Right ventricle myocardium superior (tissue), 1 donor: ENCODE results near the gene MARCHF4. TPM values are rescaled to one million over a fixed set of nuclear protein-coding genes. Genes with fewer than 3 reads are reported as not detected.

Source experiments
- ATAC-seq: fragments of 200-7000 bp; cut with Tn5 transposase; one replicate; pipeline ENCODE4 v1.9.1; 2020; ENCODE audit warnings: mild to moderate bottlenecking; ENCODE audit not compliant: poor library complexity
- DNase-seq: peaks from one replicate; pipeline ENCODE4 v3.0.0-alpha.2; 2020
- intact Hi-C: fragments of 100-400 bp; cut with DNase I; formaldehyde crosslinking; loops from one replicate; pipeline ENCODE4 v1.11.2; 2022
- total RNA-seq: library from RNA; stranded (reverse); fragmentation: NEBNext Ultra II Directional; extraction: Animal tissue kit (Norgen Biotek cat#: 25700); gene quantifications from one replicate; pipeline ENCODE4 v1.2.1, GENCODE V29; 2021
- donor health status: DM: no; HTN: yes; CAD: no; lungs with severe emphysema.

The MARCHF4 gene
- total RNA-seq, 1 donor from 2014 or later: not detected

DNA sequence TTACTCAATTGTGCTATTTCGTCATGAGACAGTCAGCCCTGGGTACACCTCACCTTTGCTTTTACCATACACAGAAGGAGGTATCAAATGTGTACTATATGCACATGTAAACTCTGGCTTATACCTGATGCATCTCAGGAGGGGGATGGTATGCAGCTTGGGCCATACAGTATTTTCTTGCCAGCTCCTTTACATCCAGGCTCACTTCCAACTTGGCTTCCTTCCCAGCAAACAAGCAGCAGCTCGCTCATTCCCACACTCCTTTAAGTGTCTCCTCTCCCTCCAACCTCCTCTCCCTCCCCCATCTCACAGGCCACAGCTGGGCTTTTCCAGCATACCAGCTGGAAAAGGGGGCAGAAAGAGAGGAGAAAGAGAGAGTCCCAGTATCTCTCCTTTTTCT, 9.6 kb downstream of the MARCHF4 start:
- no peak for ATAC-seq
- DNase-seq: no peak
- intact Hi-C loops: no loop called here

DNA sequence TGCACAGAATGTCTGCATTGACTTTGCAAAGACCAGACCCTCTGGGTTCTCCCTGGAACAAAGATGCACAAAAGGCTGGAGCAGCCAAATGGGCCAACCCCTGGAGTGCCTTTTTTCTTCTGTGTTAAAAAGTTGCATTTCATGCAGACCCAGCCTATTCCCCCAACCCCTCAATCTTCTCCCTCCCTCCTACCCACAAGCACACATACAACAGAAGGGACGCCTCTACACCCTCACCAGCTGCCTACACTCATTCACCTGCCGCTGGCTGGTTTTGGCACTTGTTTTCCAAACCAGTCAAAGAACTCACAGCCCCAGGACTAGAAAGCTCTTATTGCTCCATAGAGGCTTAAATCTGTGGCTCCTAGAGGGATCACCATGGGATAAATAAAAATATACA, 16.6 kb downstream of the MARCHF4 start:
- DNase-seq (no peak), ATAC-seq (no peak)
- intact Hi-C loops: no loop called here

DNA sequence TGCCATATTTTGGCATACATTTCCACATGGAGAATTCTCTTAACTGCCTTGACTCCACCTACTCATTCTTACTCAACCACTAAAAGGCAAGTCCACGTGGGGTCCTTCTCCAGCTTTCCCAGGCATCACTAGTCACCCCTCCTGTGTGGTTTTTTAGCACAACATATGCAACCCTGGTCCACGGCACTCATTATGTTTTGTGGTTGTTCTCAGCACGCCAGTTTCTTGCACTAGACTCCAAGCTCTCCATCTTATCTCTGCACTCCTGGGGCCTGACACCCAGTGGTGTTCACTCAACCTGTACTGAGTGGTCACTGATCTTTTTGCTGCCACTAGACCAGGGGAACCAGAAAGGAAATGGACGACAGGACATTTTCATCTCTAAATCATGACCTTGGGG, 18.0 kb downstream of the MARCHF4 start:
- ATAC-seq: no peak
- intact Hi-C loops: no loop called here
- no peak for DNase-seq

DNA sequence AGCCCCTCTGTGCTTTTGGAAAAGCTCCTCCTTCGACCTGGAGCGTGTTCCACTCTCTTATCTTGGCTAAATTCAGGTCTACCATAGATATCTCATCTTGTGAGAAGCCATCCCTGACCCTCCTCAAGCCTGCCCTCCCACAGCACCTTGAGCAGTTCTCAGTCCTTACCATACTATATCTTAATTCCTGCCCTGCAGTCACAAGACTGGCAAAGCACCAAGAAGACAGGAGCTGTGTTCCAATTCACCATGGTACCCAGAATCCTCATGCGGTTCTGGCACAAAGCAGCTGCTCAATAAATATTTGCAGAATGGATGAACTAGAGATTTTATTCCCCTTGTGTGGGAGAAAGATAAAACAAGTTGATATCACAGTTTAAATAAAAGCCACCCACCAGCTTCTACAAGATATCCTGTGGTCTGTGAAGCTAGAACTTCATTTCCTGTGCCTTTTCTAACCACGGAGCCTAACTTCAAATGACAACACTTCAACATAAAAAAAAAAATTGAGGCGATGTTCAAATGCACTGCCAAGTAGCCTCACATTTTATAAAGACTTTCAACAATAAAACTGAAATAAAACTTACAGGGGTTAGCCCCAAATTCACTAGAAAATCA, 19.5 kb downstream of the MARCHF4 start:
- intact Hi-C loops: no loop called here
- no peak for ATAC-seq

DNA sequence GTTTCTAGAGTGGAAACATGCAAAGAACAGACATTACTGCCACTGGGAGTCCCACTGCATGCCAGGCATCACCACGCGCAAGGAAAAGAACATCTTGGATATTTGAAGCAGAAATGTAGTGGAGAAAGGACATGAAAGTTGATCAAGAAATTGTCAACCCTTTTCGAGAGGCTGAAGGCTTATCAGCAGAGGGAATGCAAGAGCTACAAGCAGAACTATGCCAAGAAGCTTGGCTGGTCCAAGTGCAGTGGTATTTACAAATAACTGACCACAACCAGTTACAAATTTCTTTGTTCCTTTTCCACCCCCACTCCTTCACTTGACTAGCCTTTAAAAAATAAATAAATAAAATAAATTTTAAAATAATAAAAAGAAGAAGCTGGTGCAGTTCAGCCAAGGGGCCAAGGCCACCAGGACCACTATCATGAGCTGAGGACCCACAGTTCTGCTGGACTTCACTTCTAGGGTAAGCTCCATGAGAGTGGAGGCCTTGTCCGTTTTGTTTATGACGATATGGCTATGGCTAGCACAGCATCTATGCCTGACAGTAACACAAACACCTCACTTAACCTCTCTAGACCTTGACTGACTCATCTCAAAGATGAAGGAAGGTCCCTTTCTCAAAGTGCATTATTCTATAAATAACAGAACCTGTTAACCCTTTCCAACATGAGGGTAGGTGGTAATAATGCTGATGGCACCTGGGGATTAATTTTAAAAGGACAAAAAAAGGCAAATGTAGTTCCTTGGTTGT, 20.9 kb downstream of the MARCHF4 start:
- ATAC-seq (no peak), DNase-seq (no peak)
- intact Hi-C loops: no loop called here

More for the DNA sequence above, 19.5 kb downstream of the MARCHF4 start:
- DNase-seq: no peak

DNA sequence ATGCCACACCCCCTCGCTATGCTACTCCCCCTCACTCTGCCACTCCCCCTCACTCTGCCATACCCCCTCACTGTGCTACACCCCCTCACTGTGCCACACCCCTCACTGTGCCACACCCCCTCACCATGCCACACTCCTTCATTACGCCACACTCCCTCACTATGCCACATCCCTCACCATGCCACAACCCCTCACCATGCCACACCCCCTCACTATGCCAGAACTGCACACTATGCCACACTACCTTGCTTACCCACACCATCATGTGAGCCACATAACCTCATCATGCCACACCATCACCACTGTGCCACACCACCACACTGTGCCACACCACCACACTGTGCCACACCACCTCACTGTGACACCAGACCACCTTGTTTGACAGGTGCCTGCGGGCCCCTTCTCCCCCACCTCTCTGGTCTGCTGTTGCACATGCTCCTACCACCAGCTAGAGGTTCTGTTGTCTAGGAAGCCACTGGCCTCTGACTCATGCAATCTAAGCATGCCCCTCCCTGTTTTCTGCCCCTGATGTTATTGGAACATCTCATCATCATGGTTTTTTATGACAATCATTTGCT, 22.0 kb downstream of the MARCHF4 start:
- intact Hi-C loops: no loop called here
- no peak for ATAC-seq
- no peak for DNase-seq

DNA sequence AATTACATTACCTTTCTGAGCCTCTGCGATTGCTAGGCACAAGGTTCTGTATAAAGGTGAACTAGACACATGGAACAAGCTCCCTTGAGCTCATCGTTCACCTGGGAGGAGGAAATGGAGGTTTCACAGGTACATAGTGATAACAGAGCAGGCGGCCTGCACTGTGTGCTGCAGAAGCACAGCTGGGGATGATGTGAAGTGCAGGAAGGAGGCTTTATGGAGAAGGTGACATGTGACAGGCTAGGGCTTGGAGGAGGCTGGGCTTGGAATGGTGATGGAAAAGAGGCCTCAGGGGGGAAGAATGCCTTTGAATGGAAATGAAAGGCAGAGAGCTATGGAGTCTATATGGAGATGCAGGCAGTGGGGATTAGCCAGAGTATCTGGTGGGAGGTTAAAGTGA, 22.9 kb downstream of the MARCHF4 start:
- intact Hi-C loops: no loop called here
- DNase-seq: no peak
- no peak for ATAC-seq

DNA sequence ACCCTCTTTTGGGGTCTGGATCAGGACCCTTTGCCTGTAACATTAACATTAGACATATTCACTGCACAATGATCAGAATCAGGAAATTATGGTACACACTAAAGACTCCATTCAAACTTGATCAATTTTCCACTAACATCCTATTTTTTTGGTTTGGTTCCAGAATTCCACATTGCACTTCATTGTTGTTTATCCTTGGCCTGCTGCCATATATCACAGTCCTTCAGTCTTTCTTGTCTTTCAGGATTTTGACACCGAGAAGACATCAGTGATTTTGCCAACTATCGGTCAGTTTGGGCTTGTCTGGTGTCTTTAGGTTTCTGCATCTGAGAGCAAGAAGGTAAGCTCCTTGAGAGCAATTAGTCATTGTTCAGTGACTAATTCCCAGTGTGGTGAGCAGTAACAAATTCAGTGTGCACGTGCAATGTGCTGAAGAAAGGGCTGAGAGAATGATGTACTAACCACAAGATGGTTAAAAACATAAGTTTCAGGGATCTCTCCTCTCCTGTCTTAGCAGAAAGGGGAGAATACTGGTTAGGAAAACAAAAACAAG, 23.5 kb downstream of the MARCHF4 start:
- intact Hi-C loops: no loop called here
- DNase-seq (no peak), ATAC-seq (no peak)

DNA sequence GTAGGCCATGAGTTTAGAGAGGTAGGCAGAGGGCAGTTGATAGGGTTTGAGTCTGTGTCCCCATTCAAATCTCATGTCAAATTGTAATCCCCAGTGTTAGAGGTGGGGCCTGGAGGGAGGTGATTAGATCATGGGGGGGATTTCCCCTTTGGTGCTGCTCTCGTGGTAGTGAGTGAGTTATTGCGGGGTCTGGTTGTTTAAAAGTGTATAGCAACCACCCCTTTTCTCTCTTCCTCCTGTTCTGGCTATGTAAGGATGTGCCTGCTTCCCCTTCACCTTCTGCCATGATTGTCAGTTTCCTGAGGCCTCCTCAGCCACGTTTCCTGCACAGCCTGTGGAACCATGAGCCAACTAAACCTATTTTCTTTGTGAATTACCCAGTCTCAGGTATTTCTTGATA, 25.5 kb downstream of the MARCHF4 start:
- ATAC-seq: no peak
- intact Hi-C loops: no loop called here
- no peak for DNase-seq

DNA sequence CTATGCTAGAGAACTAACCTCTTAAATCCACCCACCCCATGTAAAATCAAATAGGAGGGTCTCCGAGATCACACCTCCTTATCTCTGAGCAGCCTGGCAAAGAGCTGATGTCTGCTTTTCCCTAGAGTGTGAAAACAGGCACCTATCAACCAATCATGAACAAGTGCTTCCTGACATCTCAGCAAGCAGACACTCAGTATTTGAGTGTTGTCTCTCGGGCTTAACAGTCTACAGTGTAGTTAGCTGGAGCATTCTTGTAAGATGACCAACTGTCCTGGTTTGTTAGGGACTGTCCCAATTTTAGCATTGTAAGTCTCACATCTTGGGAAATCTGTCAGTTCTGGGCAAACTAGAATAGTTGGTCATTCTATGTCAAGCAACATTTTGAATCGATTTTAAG, 26.4 kb downstream of the MARCHF4 start:
- no peak for DNase-seq
- no peak for ATAC-seq
- intact Hi-C loops: no loop called here

DNA sequence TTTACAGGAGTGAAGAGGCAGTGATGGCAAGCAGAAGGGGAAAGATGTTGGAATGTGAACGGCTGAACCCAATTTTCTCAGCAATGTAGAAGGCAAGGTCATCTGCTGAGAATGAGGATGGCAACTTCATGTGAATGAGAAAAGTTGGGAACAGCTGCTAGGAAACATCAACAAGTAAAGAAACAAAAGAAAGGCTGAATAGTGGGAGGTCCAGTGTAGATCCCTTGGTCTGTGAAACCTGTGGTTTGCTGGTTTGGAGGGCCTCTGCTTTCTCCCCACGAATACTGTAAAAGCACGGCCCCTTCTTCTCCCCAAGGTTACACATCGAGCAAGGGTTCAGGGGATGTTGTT, 27.4 kb downstream of the MARCHF4 start:
- ATAC-seq (no peak), DNase-seq (no peak)
- intact Hi-C loops: no loop called here

DNA sequence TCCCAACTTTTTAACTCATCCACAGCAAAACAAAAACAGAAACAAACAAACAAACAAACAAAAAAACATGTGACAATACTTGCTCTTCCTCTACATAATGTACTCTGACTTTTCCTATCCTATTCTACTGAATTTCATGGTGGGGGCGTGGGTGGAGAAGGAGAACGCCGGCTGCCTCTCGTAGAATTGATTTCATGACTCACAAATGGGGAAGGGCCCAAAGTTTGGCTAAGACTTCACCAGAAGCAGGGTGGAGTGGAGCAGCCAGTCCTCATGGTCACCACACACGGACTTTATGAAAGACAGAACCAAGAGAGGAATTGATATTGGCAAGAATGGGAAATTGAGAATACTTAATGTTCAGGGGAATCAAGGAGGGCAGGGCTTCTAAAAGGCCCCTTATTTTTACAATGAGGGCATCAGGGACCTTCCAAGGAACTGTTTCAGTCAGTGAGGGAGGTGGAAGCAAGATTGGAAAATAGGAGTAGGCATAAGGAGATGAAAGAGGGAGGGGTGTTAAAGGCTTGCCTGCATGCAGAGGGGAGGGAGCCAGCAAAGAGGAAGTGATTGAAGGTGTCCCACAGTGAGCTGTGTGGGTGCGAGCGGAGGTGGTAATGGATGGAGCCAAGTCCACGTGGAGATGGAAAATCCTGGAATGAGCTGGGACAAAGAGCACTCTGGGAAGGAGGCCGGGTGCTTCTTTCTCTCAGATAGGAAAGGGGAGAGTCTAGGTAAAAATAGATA, 27.9 kb downstream of the MARCHF4 start:
- no peak for DNase-seq
- intact Hi-C loops: no loop called here
- no peak for ATAC-seq

DNA sequence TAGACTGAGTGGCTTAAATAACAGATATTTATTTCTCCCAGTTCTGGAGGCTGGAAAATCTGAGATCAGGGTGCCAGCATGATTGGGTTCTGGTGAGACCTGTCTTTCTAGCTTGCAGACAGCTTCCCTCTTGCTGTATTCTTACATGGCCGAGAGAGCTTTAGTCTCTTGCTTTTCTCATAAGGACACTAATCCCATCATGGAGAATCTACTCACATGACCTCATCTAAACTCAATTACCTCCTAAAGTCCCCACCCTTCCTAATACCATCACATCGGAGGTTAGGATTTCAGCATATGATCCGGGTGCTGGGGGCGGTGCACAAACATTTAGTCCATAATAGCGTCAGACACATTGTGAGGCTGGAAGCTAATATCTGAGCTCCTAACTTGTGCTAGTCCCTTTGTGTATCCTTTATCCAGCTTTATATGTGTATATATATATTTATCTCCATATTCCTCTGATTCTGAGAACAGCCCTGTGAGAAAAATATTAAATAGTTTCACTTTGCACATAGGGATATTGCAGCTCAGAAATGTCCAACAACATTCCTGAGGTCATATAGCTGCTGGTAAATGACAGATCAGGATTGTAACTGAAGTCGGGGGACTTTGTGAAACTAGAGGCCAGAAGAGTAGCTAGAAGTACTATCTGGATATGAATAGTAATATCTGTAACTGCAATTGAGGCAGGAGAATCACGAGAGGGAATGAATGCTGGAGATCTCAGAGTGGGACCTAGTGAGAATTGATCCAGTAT, 28.9 kb downstream of the MARCHF4 start:
- DNase-seq (no peak), ATAC-seq (no peak)
- intact Hi-C loops: no loop called here

DNA sequence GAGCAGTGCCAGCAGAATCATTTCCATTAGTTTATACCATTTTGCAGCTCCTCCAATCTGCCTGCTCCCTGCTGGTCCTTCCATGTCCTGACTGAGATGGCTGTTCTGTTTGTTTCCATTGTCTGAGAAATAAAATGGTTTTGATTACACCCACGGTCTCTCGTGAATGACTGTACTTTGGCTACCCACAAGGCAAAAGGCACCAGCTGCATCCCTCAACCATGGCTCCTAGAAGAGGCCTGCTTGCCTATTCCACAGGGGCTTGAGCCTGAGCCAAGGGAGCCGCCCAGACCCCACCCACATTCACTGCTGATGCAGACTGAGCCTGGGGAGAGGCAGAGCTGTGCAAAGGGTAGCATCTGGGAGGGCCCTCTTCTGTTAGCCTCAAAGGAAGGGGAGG, 31.2 kb downstream of the MARCHF4 start:
- ATAC-seq (peak; percentile 21), DNase-seq (no peak)
- intact Hi-C loops: no loop called here

DNA sequence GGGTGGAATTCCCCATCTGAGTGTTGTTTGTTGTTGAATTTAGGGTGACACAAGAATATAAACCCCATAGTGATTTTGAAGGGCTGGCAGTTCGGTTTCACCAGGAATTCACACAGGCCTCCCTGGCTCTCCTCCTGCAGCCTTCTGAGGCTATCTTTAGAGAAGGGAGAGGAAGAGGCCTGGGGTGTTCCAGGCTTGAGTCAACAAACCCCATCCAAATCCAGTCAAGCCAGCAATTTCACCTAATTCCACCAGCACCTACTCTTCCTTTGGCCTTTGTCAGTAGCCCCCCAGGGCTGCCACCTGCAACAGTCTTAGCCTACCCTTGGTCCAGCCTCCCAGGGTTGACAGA, 32.0 kb downstream of the MARCHF4 start:
- DNase-seq (no peak), ATAC-seq (peak; percentile 65)
- intact Hi-C loops: no loop called here

DNA sequence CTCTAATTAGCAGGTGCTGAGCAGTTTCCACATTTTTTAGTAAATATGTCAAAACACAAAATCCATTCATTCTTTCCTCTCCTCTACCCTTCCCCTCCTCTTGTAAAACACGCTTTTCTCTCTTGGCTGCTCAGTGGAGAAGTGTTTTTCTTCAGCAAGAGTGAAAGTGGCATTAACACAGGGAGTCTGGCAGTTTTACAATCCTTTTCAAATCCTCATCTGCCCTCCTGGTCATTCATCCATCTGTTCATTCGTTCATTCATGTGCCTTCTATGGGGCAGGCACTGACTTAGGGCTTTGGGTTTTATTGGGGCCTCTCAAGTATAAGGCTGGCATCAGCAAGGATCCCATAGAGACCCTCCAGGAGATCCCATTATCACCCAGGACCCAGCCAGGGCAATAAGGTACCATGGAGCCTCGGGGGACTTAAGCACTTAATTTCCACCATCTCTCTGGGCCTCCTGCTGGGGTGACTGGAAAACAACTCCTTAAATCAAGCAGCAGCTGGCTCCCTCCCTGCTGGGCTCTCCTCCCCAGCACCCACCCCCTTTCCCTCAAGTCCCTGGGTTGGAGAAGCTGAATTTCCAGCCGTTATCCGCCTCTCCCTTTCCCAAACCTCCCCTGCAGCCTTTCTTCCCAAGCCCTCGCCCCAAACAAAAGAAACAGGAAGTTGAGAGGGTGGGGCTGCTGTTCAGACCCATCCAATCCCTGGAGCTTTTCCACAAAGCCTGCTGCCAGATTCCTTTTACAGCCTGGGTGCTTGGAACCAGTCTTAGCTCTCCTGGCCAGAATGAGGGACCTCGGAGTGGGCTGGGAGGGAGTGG, 32.6 kb downstream of the MARCHF4 start:
- ATAC-seq (peak; percentile 80), DNase-seq (no peak)
- intact Hi-C loops: no loop called here

DNA sequence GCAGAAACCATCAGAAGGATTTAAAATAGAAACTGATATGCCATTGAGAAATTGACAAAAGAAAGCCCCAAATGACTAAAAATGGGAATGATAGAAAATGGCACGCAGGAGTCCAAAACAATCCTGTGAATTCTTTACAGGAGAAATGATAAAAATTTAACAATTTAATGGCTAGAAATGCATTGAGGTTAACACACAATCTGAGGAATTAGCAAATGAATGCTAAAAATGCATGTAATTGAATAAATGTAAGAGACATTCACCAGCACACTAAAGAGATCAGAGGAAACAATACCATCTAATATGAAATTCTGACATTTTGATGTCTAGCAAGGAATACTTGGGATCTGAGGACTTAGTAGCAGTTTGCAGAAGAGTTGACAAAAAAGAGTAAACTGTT, 37.0 kb downstream of the MARCHF4 start:
- no peak for ATAC-seq
- no peak for DNase-seq
- intact Hi-C loops: no loop called here

DNA sequence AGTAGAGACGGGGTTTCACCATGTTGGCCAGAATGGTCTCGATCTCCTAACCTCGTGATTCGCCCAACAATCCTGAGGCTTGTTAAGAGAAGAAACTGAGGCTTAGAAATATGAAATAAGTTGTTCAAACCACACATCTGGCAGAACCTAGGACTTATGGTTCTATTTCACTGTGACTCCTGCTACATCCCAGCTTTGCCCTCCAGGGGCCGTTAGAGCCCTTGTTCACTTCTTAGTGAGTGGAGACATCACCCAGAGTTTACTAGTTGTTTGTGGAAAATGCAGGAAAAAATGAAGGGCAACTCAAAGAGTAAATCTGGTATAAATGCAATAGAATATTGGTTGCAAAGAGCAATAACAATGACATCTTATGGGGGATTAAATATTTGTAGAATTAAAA, 43.9 kb downstream of the MARCHF4 start:
- intact Hi-C loops: no loop called here
- ATAC-seq (no peak), DNase-seq (no peak)
